HG03565 (cell line): ENCODE data around the gene CYP4V2.
"Not testable (repeated sequence)": the region's sequence is repeated elsewhere in the genome, so short reads cannot be mapped to it uniquely, and the experiment has no call there.

ENCODE experiments used
- ATAC-seq: cut with Tn5 transposase; IDR thresholded peaks from one replicate; pipeline ENCODE4 v1.9.1; 2021; ENCODE audit warnings: mild to moderate bottlenecking, moderate library complexity; ENCODE audit not compliant: unreplicated experiment

The CYP4V2 gene

GRCh38 chr4:186227744-186228513 lies 36.6 kb downstream of the CYP4V2 start:
- ATAC-seq, result no peak

- no peak for ATAC-seq
Measured at GRCh38 chr4:186228514-186228894, 37.1 kb downstream of the CYP4V2 start.

- no peak for ATAC-seq
Measured at GRCh38 chr4:186234367-186234766, 43.0 kb downstream of the CYP4V2 start.

- ATAC-seq, result no peak
Measured at GRCh38 chr4:186236126-186236525, 44.8 kb downstream of the CYP4V2 start.

DNA sequence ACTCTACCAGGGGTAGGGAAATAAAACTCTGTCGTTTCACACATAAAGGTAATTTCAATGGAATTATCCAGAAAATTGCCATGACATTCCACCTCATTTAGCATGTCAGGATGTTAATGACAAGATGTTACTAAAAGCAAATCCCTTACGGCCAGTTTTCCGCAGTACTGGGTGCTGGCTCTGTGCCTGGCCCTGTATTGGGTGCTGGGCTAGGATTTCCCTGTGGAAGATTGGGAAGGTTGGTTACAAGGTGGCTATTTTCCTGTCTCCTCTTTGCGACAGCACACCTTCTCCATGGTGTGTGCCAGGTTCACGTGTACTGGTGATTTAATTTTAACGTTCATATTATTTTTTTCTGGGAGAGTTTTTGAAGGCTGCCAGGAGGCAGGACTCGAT lies 49.1 kb downstream of the CYP4V2 start:
- no peak for ATAC-seq

- ATAC-seq, result no peak
Measured at GRCh38 chr4:186240848-186241491, 49.6 kb downstream of the CYP4V2 start.

DNA sequence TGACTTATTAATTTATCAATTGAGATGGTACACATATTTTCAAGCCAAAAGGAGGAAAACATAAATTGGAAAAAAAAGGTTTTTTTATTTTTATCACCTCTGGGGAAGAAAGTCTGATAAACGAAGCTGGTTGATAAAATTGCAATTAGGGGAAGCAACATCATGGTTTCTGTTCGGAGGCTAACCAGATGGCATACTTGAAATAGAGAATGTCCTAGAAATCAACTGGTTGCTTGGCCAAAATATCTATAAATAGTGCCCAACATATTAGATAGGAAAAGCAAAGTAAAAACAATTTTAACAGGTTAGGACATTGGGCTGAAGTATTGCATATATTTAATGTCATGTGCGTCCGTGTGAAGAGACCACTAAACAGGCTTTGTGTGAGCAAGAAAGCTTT lies 50.2 kb downstream of the CYP4V2 start:
- ATAC-seq, result no peak

DNA sequence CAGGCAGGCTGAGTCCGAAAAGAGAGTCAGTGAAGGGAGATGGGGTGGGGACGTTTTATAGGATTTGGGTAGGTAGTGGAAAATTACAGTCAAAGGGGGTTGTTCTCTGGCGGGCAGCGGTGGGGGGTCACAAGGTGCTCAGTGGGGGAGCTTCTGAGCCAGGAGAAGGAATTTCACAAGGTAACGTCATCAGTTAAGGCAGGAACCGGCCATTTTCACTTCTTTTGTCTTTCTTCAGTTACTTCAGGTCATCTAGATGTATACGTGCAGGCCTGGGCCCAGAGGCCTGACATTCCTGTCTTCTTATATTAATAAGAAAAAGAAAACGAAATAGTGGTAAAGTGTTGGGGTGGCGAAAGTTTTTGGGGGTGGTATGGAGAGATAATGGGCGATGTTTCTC lies 50.7 kb downstream of the CYP4V2 start:
- ATAC-seq, result not testable (repeated sequence)

DNA sequence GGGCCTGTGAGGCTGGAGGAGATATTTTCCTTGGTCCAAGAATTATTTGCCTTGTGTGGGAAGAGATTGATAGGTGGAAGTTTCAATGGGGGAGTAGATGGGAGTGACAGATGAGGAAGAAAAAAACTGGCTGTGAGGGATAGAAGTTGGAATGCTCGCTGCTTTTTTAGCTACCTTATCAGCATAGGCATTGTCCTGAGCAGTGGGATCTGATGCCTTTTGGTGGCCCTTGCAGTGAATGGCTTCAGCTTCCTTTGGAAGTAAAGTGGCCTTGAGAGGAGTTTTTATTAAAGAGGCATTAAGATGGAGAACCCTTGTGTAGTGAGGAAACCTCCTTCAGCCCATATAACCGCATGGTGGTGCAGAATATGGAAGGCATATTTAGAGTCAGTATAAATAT lies 52.0 kb downstream of the CYP4V2 start:
- ATAC-seq, result no peak

DNA sequence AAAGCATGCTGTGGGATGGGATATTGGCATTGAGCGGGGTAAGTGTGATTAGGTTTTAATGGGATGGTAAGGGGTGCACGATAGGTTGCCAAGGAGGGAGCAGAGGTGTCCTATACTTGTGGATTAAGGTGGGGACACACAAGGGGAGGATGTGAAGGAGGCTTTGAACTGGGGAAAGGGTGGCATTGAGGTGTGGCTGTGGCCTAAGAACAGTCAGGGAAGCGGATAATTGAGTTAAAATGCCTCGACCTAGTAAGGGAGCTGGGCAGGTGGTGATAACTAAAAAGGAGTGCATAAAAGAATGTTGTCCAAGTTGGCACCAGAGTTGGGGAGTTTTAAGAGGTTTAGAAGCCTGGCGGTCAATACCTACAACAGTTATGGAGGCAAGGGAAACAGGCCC lies 53.5 kb downstream of the CYP4V2 start:
- ATAC-seq, result no peak

GRCh38 chr4:186247062-186247752 lies 55.8 kb downstream of the CYP4V2 start:
- ATAC-seq, result not testable (repeated sequence)

- no peak for ATAC-seq
Measured at GRCh38 chr4:186248643-186249042, 57.3 kb downstream of the CYP4V2 start.

DNA sequence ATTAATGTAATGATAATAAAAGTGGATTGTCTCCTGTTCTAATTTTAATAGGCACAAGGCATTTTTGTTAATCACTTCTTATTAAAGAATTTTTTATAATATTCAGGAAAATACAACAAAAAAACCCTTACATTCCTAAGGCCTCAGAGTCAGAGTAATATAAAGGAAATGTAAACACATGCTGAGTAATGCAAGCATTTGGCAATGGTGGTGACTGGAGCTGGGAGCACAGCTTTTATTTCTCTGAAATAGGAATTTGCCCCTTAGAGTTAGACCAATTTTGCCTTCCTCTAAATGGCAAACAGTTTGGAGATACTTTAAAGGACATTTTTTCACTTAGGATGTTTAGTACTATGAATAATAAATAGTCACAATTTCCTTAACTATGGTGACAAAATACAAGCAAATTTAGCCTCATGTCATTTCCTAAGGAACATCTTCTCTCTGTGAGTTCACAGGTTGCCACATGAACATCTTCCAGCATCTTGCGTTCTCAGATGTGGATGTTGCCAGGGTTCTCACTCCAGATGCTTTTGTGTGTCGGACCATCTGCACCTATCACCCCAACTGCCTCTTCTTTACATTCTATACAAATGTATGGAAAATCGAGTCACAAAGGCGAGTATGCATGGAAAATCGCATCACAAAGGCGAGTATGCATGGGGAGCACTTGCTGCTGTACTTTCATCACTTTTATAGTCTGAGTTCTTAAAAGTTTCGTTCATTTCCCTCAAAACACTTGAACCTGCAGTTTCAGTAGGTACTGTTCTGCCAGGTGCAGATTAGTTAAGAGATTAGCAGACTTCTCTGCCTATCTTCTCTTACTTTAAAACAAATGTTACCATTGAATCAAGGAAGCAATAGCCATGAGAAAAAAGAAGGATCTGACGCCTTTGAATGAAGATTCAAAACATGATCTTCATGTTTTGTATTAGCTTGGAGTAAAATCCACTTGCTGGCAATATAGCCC lies 58.7 kb downstream of the CYP4V2 start:
- no peak for ATAC-seq

GRCh38 chr4:186250760-186251159 lies 59.4 kb downstream of the CYP4V2 start:
- no peak for ATAC-seq

DNA sequence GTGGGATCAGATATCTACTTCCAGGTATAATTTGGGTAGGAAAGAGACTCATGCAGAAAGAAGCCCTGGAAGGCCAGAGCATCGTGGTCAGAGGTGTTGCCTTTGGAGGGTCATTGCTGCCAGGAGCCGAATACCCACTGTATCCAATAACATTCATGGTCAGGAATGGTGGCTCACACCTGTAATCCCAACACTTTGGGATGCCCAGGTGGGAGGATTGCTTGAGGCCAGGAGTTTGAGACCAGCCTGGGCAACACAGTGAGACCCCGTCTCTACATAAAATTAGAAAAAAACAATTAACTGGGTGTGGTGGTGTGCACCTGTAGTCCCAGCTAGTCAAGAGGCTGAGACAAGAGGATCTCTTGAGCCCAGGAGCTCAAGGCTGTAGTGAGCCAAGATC lies 63.8 kb downstream of the CYP4V2 start:
- ATAC-seq, result no peak

- ATAC-seq, result no peak
Measured at GRCh38 chr4:186258216-186258811, 66.9 kb downstream of the CYP4V2 start.

- ATAC-seq, result no peak
Measured at GRCh38 chr4:186260117-186260503, 68.7 kb downstream of the CYP4V2 start.
